GM12864 (cell line): ENCODE data around the gene RASAL2.
"Not testable (repeated sequence)": the region's sequence is repeated elsewhere in the genome, so short reads cannot be mapped to it uniquely, and the experiment has no call there.

Experiments
- DNase-seq: peaks from one replicate; pipeline ENCODE4 v3.0.0-alpha.2; 2011; ENCODE audit warnings: low read depth
- H3K4me3 ChIP-seq: 2 replicates; pipeline ENCODE4 v1.5.1; 2011; ENCODE audit warnings: mild to moderate bottlenecking, low read depth, low read length, control low read depth
- CTCF ChIP-seq: IDR thresholded peaks from 2 replicates; pipeline ENCODE4 v1.5.1; 2011; ENCODE audit warnings: low read depth, mild to moderate bottlenecking, moderate library complexity, low read length, control low read depth, inconsistent platforms; ENCODE audit errors: missing control alignments

RASAL2 gene

GRCh38 chr1:178376008-178376407 lies 282.1 kb downstream of the RASAL2 start:
- TF ChIP-seq CTCF: no peak

GRCh38 chr1:178379807-178380206 lies 285.9 kb downstream of the RASAL2 start:
- no peak overlapping the region for H3K4me3 ChIP-seq
- DNase-seq: no peak
- TF ChIP-seq CTCF: peak; percentile 20

More at GRCh38 chr1:178376008-178376407, 282.1 kb downstream of the RASAL2 start:
- DNase-seq: no peak
- no peak overlapping the region for H3K4me3 ChIP-seq

- H3K4me3 ChIP-seq: no peak overlapping the region
- DNase-seq: no peak
- no peak for TF ChIP-seq CTCF
Measured at GRCh38 chr1:178382372-178382771, 288.5 kb downstream of the RASAL2 start.

GRCh38 chr1:178385662-178386061 lies 291.8 kb downstream of the RASAL2 start:
- H3K4me3 ChIP-seq: no peak overlapping the region
- no peak for TF ChIP-seq CTCF
- no peak for DNase-seq

- no peak for TF ChIP-seq CTCF
- DNase-seq: no peak
- H3K4me3 ChIP-seq: no peak overlapping the region
Measured at GRCh38 chr1:178388418-178389145, 294.7 kb downstream of the RASAL2 start.

- no peak for DNase-seq
- no peak for TF ChIP-seq CTCF
- no peak overlapping the region for H3K4me3 ChIP-seq
Measured at GRCh38 chr1:178389441-178389840, 295.5 kb downstream of the RASAL2 start.

GRCh38 chr1:178390280-178390679 lies 296.4 kb downstream of the RASAL2 start:
- DNase-seq, H3K4me3 ChIP-seq: not testable (repeated sequence)
